HCT116 (cell line): ENCODE data around the gene POU3F1. TPM values are rescaled to one million over a fixed set of nuclear protein-coding genes. Genes with fewer than 3 reads are reported as not detected.

ENCODE experiments used
- ATAC-seq: fragments of 200-7000 bp; cut with Tn5 transposase; 2 replicates; pipeline ENCODE4 v1.9.1; 2020; ENCODE audit warnings: mild to moderate bottlenecking, moderate library complexity
- BruUV-seq: library from RNA; stranded (reverse); fragments of 400-500 nt; replicated peaks from 2 replicates; lab custom pipeline; 2021; lab: Mats Ljungman, UMichigan
- CTCF ChIA-PET: fragments of 300-600 bp; sonication (Branson Sonifier 250); formaldehyde crosslinking; loops from one replicate; lab custom pipeline; 2021; ENCODE audit warnings: antibody characterized with exemption; lab: Charles Lee
- POLR2A ChIA-PET: fragments of 300-600, 350-600 bp; sonication (Branson Sonifier 250); formaldehyde crosslinking; loops from one replicate; lab custom pipeline; 2021; ENCODE audit warnings: antibody characterized with exemption; lab: Charles Lee
- RAD21 ChIA-PET, 2 experiments: fragments of 300-600 bp; sonication (Branson Sonifier 250); formaldehyde crosslinking; loops; one replicate each; lab custom pipeline; 2023; ENCODE audit warnings: low total read pairs in 2 of 2; ENCODE audit not compliant: uncharacterized antibody in 2 of 2, unreplicated experiment in 2 of 2, low non-redundant PET in 1 of 2; lab: Charles Lee
- DNase-seq: peaks from one replicate; pipeline ENCODE4 v3.0.0-alpha.2; 2010; ENCODE audit warnings: low read depth, low spot score
- H2AFZ ChIP-seq: fragments of 200-600 bp; shearing (Covaris generic), sonication (generic); 2 replicates; pipeline ENCODE4 v1.6.1; 2017; ENCODE audit warnings: low read depth, mixed run types, mixed read lengths, antibody characterized with exemption, low read length; ENCODE audit not compliant: poor library complexity, severe bottlenecking
- H3K27ac ChIP-seq: 2 replicates; pipeline ENCODE4 v1.5.1; 2012; ENCODE audit warnings: low read depth, low read length
- H3K27me3 ChIP-seq: fragments of 200-600 bp; sonication (generic); 2 replicates; pipeline ENCODE4 v1.6.1; 2016; ENCODE audit warnings: mixed run types, low read length, mixed read lengths; ENCODE audit not compliant: insufficient read depth
- H3K36me3 ChIP-seq, 2 experiments: fragments of 200-500 bp in 1 of 2; fragments of 200-600 bp in 1 of 2; sonication (Bioruptor generic) in 1 of 2; sonication (generic) in 1 of 2; 2 replicates each; pipeline versions ENCODE4 v1.5.1 to v1.6.1; 2014 to 2016; ENCODE audit warnings: low read length in 2 of 2, inconsistent platforms in 1 of 2, mixed read lengths in 1 of 2, mixed run types in 1 of 2; ENCODE audit not compliant: insufficient read depth in 2 of 2, control insufficient read depth in 1 of 2
- H3K4me1 ChIP-seq, 2 experiments: fragments of 200-600 bp in 1 of 2; sonication (generic) in 1 of 2; 2 replicates each; pipeline versions ENCODE4 v1.5.1 to v1.6.1; 2012 to 2017; ENCODE audit warnings: low read length in 2 of 2, inconsistent platforms in 1 of 2, mild to moderate bottlenecking in 1 of 2, mixed read lengths in 1 of 2, mixed run types in 1 of 2, moderate library complexity in 1 of 2; ENCODE audit not compliant: insufficient read depth in 2 of 2, control insufficient read depth in 1 of 2
- H3K4me2 ChIP-seq: fragments of 200-600 bp; sonication (generic); 2 replicates; pipeline ENCODE4 v1.6.1; 2017; ENCODE audit warnings: mixed run types, low read length, mixed read lengths
- H3K4me3 ChIP-seq, 2 experiments: fragments of 200-600 bp in 1 of 2; sonication (generic) in 1 of 2; replicated peaks in 1 of 2; 2 replicates each; pipeline ENCODE4 v1.5.1; 2011 to 2016; ENCODE audit warnings: low read length in 2 of 2, control low read depth in 1 of 2, low read depth in 1 of 2, mild to moderate bottlenecking in 1 of 2, mixed read lengths in 1 of 2, mixed run types in 1 of 2
- H3K79me2 ChIP-seq: fragments of 200-600 bp; sonication (generic); 2 replicates; pipeline ENCODE4 v1.6.1; 2017; ENCODE audit warnings: mild to moderate bottlenecking, mixed run types, low read length, moderate library complexity, mixed read lengths; ENCODE audit not compliant: insufficient read depth
- H3K9ac ChIP-seq: fragments of 200-600 bp; sonication (generic); 2 replicates; pipeline ENCODE4 v1.6.1; 2016; ENCODE audit warnings: low read length, mixed read lengths
- H3K9me2 ChIP-seq: fragments of 200-600 bp; sonication (generic), shearing (Covaris generic); 2 replicates; pipeline ENCODE4 v1.6.1; 2017; ENCODE audit warnings: mixed run types, mild to moderate bottlenecking, moderate library complexity; ENCODE audit not compliant: insufficient read depth
- H3K9me3 ChIP-seq, 2 experiments: fragments of 200-500 bp in 1 of 2; fragments of 200-600 bp in 1 of 2; sonication (Bioruptor generic) in 1 of 2; sonication (generic) in 1 of 2; 2 replicates each; pipeline ENCODE4 v1.6.1; 2014 to 2017; ENCODE audit warnings: low read length in 2 of 2, mixed read lengths in 2 of 2, inconsistent platforms in 1 of 2, low read depth in 1 of 2, mild to moderate bottlenecking in 1 of 2, mixed run types in 1 of 2, moderate library complexity in 1 of 2; ENCODE audit not compliant: control insufficient read depth in 1 of 2, insufficient read depth in 1 of 2
- H4K20me1 ChIP-seq: fragments of 200-600 bp; sonication (generic), shearing (Covaris generic); 2 replicates; pipeline ENCODE4 v1.6.1; 2017; ENCODE audit warnings: mixed run types, mild to moderate bottlenecking, moderate library complexity; ENCODE audit not compliant: insufficient read depth
- ATF3 ChIP-seq: IDR thresholded peaks from 2 replicates; pipeline ENCODE4 v1.6.1; 2012
- CBX3 ChIP-seq: IDR thresholded peaks from 2 replicates; pipeline ENCODE4 v1.6.1; 2012; ENCODE audit warnings: low read depth
- CEBPB ChIP-seq: IDR thresholded peaks from 2 replicates; pipeline ENCODE4 v1.6.1; 2012; ENCODE audit warnings: low read depth
- CTCF ChIP-seq, 3 experiments: fragments of 200-600 bp in 1 of 3; sonication (generic) in 1 of 3; IDR thresholded peaks in 2 of 3; conservative IDR thresholded peaks in 1 of 3; 2 replicates each; pipeline ENCODE4 v1.5.1; 2012 to 2017; ENCODE audit warnings: low read depth in 2 of 3, low read length in 2 of 3, antibody characterized with exemption in 1 of 3, borderline replicate concordance in 1 of 3, control low read depth in 1 of 3, mild to moderate bottlenecking in 1 of 3, mixed read lengths in 1 of 3, mixed run types in 1 of 3, moderate library complexity in 1 of 3; ENCODE audit not compliant: insufficient read depth in 1 of 3
- EGR1 ChIP-seq: IDR thresholded peaks from 2 replicates; pipeline ENCODE4 v1.6.1; 2012; ENCODE audit warnings: low read depth
- ELF1 ChIP-seq: IDR thresholded peaks from 2 replicates; pipeline ENCODE4 v1.6.1; 2012; ENCODE audit warnings: low read depth, borderline replicate concordance
- EZH2 ChIP-seq: fragments of 200-600 bp; sonication (generic); IDR thresholded peaks from 2 replicates; pipeline ENCODE4 v1.6.1; 2017; ENCODE audit warnings: antibody characterized with exemption, mixed run types
- EZH2phosphoT487 ChIP-seq: fragments of 200-600 bp; IDR thresholded peaks from 2 replicates; pipeline ENCODE4 v1.6.1; 2018; ENCODE audit warnings: antibody characterized with exemption, borderline replicate concordance
- FOSL1 ChIP-seq: IDR thresholded peaks from 2 replicates; pipeline ENCODE4 v1.6.1; 2012; ENCODE audit warnings: low read depth
- JUND ChIP-seq: IDR thresholded peaks from 2 replicates; pipeline ENCODE4 v1.6.1; 2012
- POLR2A ChIP-seq: IDR thresholded peaks from 2 replicates; pipeline ENCODE4 v1.7.0; 2011; ENCODE audit warnings: borderline replicate concordance; ENCODE audit not compliant: insufficient read depth, insufficient read length; ENCODE audit errors: extremely low read depth
- POLR2AphosphoS5 ChIP-seq: IDR thresholded peaks from 2 replicates; pipeline ENCODE4 v1.6.1; 2011; ENCODE audit warnings: mild to moderate bottlenecking, low read depth, low read length, moderate library complexity
- RAD21 ChIP-seq: IDR thresholded peaks from 2 replicates; pipeline ENCODE4 v1.6.1; 2012; ENCODE audit warnings: low read depth, mild to moderate bottlenecking
- SIN3A ChIP-seq: IDR thresholded peaks from 2 replicates; pipeline ENCODE4 v1.6.1; 2012; ENCODE audit warnings: low read depth
- SP1 ChIP-seq: IDR thresholded peaks from 2 replicates; pipeline ENCODE4 v1.6.1; 2012; ENCODE audit warnings: low read depth
- SRF ChIP-seq: IDR thresholded peaks from 2 replicates; pipeline ENCODE4 v1.6.1; 2012; ENCODE audit warnings: low read depth
- TCF7L2 ChIP-seq: IDR thresholded peaks from 2 replicates; pipeline ENCODE4 v1.7.0; 2011; ENCODE audit warnings: borderline replicate concordance, inconsistent platforms; ENCODE audit not compliant: insufficient read depth, insufficient read length; ENCODE audit errors: extremely low read depth
- ZFX ChIP-seq: fragments of 450-650 bp; IDR thresholded peaks from 2 replicates; pipeline ENCODE4 v1.6.1; 2017
- ZNF274 ChIP-seq: fragments of 200-500 bp; sonication (Bioruptor generic); IDR thresholded peaks from 2 replicates; pipeline ENCODE4 v1.6.1; 2014; ENCODE audit warnings: mild to moderate bottlenecking, low read depth, low read length, inconsistent platforms
- intact Hi-C: fragments of 100-400 bp; cut with micrococcal nuclease; formaldehyde crosslinking; loops from 2 replicates; pipeline ENCODE4 v1.10.0; 2022
- total RNA-seq: library from RNA; stranded (reverse); gene quantifications from one replicate; pipeline ENCODE4 v1.2.1, GENCODE V29; 2021; ENCODE audit not compliant: unreplicated experiment

Gene POU3F1
- total RNA-seq, 1 experiment from 2014 or later: not detected

- TF ChIP-seq ELF1: no peak
- TF ChIP-seq SRF: no peak
- no peak for TF ChIP-seq POLR2A
- TF ChIP-seq POLR2AphosphoS5: no peak
- no peak for TF ChIP-seq RAD21
- no peak for TF ChIP-seq SP1
Observed at GRCh38 chr1:38031513-38031866, 15.1 kb downstream of the POU3F1 start (continued).

- RAD21 ChIA-PET: no interaction called here
- intact Hi-C loops: no loop called here
- BruUV-seq: no TSS peak
- Histone ChIP-seq H3K27me3 (no peaks in the 10 kb centered on the region), H3K9me2 (no peaks in the 10 kb centered on the region), H3K79me2 (no peaks in the 10 kb centered on the region), H2AFZ (no peak overlapping the region), H3K4me1 (peaks cover 0 to 14% of the 10 kb centered on the region in 2 experiments; a peak in 1 of 4 replicates), H3K4me2 (no peak overlapping the region), H3K36me3 (peaks cover 6 to 13% of the 10 kb centered on the region in 2 experiments; a peak in 1 of 4 replicates), H3K9me3 (no peaks in the 10 kb centered on the region), H3K27ac (no peak overlapping the region), H3K9ac (no peak overlapping the region), H4K20me1 (no peaks in the 10 kb centered on the region), H3K4me3 (no peak overlapping the region)
- CTCF ChIA-PET: interaction anchor here (1.4 kb wide), 1 partner anchor 42 kb away, joined by 3 read pairs; no protein-coding TSS in a partner anchor
- no peak for ATAC-seq
- DNase-seq: no peak
- TF ChIP-seq JUND (no peak), ZNF274 (no peak), ZFX (no peak), ELF1 (no peak), CTCF (IDR thresholded peaks at IDR 0.05 in 2 of 3, conservative IDR thresholded peaks at IDR 0.05 in 1 of 3; ENCODE audit: borderline replicate concordance in 1 of 3, insufficient read depth in 1 of 3, low read depth in 2 of 3, low read length in 2 of 3) (no peak), CEBPB (no peak), ATF3 (no peak), EZH2phosphoT487 (no peak), FOSL1 (no peak), CBX3 (no peak), SIN3A (no peak), POLR2A (no peak), SRF (no peak), TCF7L2 (no peak), EZH2 (no peak), EGR1 (no peak)
- POLR2A ChIA-PET: no interaction called here
Observed at GRCh38 chr1:38030596-38031512, 15.7 kb downstream of the POU3F1 start.
